ENCODE results near the gene THADA.

THADA gene

GRCh38 chr2:43441195-43441594, 154.6 kb downstream of the THADA start:
- Histone ChIP-seq H3K4me3 (ENCODE audit: low read depth, low read length) (no peak overlapping the region), H3K4me2 (ENCODE audit: low read length) (no peak overlapping the region), H3K27ac (no peak overlapping the region), H3K36me3 (ENCODE audit: control insufficient read depth, insufficient read depth, low read length) (no peaks in the 10 kb centered on the region), H3K27me3 (ENCODE audit: control insufficient read depth, insufficient read depth, low read length) (no peaks in the 10 kb centered on the region), H3K4me1 (peaks cover 4% of the 10 kb centered on the region), H3K9me3 (ENCODE audit: control insufficient read depth, low read length) (no peaks in the 10 kb centered on the region), H2AFZ (no peak overlapping the region), H3K9ac (no peak overlapping the region), H3K79me2 (no peaks in the 10 kb centered on the region)
- TF ChIP-seq CTCF (IDR thresholded peaks at IDR 0.05): no peak

- no peak overlapping the region for H2AFZ ChIP-seq
- H3K4me1 ChIP-seq: peaks cover 4% of the 10 kb centered on the region
- no peaks in the 10 kb centered on the region for H3K9me3 ChIP-seq (ENCODE audit: control insufficient read depth, low read length)
- H3K4me3 ChIP-seq (ENCODE audit: low read depth, low read length): no peak overlapping the region
- no peak for TF ChIP-seq CTCF (IDR thresholded peaks at IDR 0.05)
- H3K27ac ChIP-seq: no peak overlapping the region
- H3K79me2 ChIP-seq: no peaks in the 10 kb centered on the region
- H3K36me3 ChIP-seq (ENCODE audit: control insufficient read depth, insufficient read depth, low read length): no peaks in the 10 kb centered on the region
- H3K4me2 ChIP-seq (ENCODE audit: low read length): no peak overlapping the region
- H3K9ac ChIP-seq: no peak overlapping the region
- H3K27me3 ChIP-seq (ENCODE audit: control insufficient read depth, insufficient read depth, low read length): no peaks in the 10 kb centered on the region
These were observed 156.8 kb downstream of the THADA start for GRCh38 chr2:43438858-43439655.

GRCh38 chr2:43438342-43438741, 157.5 kb downstream of the THADA start:
- H3K9ac ChIP-seq: no peak overlapping the region
- no peaks in the 10 kb centered on the region for H3K79me2 ChIP-seq
- no peaks in the 10 kb centered on the region for H3K27me3 ChIP-seq (ENCODE audit: control insufficient read depth, insufficient read depth, low read length)
- no peak overlapping the region for H3K4me2 ChIP-seq (ENCODE audit: low read length)
- no peak for TF ChIP-seq CTCF (IDR thresholded peaks at IDR 0.05)
- no peak overlapping the region for H2AFZ ChIP-seq
- no peaks in the 10 kb centered on the region for H3K4me1 ChIP-seq
- no peaks in the 10 kb centered on the region for H3K9me3 ChIP-seq (ENCODE audit: control insufficient read depth, low read length)
- no peak overlapping the region for H3K4me3 ChIP-seq (ENCODE audit: low read depth, low read length)
- no peak overlapping the region for H3K27ac ChIP-seq
- no peaks in the 10 kb centered on the region for H3K36me3 ChIP-seq (ENCODE audit: control insufficient read depth, insufficient read depth, low read length)

- no peak for TF ChIP-seq CTCF (IDR thresholded peaks at IDR 0.05)
- H3K36me3 ChIP-seq (ENCODE audit: control insufficient read depth, insufficient read depth, low read length): no peaks in the 10 kb centered on the region
- H3K27ac ChIP-seq: no peak overlapping the region
- no peak overlapping the region for H3K4me3 ChIP-seq (ENCODE audit: low read depth, low read length)
- no peaks in the 10 kb centered on the region for H3K79me2 ChIP-seq
- H3K9ac ChIP-seq: no peak overlapping the region
- H3K4me1 ChIP-seq: no peaks in the 10 kb centered on the region
- H3K4me2 ChIP-seq (ENCODE audit: low read length): no peak overlapping the region
- no peaks in the 10 kb centered on the region for H3K27me3 ChIP-seq (ENCODE audit: control insufficient read depth, insufficient read depth, low read length)
- H3K9me3 ChIP-seq (ENCODE audit: control insufficient read depth, low read length): no peaks in the 10 kb centered on the region
- H2AFZ ChIP-seq: no peak overlapping the region
These were observed 158.5 kb downstream of the THADA start for GRCh38 chr2:43437363-43437762.

- TF ChIP-seq CTCF (IDR thresholded peaks at IDR 0.05): no peak
- no peaks in the 10 kb centered on the region for H3K4me1 ChIP-seq
- no peak overlapping the region for H2AFZ ChIP-seq
- H3K4me2 ChIP-seq (ENCODE audit: low read length): no peak overlapping the region
- no peak overlapping the region for H3K9ac ChIP-seq
- H3K27me3 ChIP-seq (ENCODE audit: control insufficient read depth, insufficient read depth, low read length): no peaks in the 10 kb centered on the region
- no peak overlapping the region for H3K27ac ChIP-seq
- no peaks in the 10 kb centered on the region for H3K36me3 ChIP-seq (ENCODE audit: control insufficient read depth, insufficient read depth, low read length)
- no peaks in the 10 kb centered on the region for H3K9me3 ChIP-seq (ENCODE audit: control insufficient read depth, low read length)
- H3K79me2 ChIP-seq: no peaks in the 10 kb centered on the region
- H3K4me3 ChIP-seq (ENCODE audit: low read depth, low read length): no peak overlapping the region
These were observed 159.4 kb downstream of the THADA start for GRCh38 chr2:43436431-43436830.

All from parathyroid adenoma (tissue), 2 donors.